ENCODE measurements around the gene BRSK1. TPM values are rescaled to one million over a fixed set of nuclear protein-coding genes. Genes with fewer than 3 reads are reported as not detected.

The BRSK1 gene
- total RNA-seq, 2 experiments from 2014 or later = 5.6 to 5.7 TPM

GRCh38 chr19:55336101-55336500, 52.3 kb downstream of the BRSK1 start:
- H3K9me3 Mint-ChIP-seq = no peaks in the 10 kb centered on the region
- CTCF ChIA-PET = no interaction called here

GRCh38 chr19:55339105-55339888, 55.5 kb downstream of the BRSK1 start, which contains the start of gene KMT5C:
TSS of gene KMT5C (plus strand) at chr19:55339876. CDS start at chr19:55341937, 2,061 bp downstream.
- Mint-ChIP-seq H3K36me3 (ENCODE audit: low read depth) (peaks cover 6% of the 10 kb centered on the region), H3K4me1 (peaks cover 19% of the 10 kb centered on the region), H3K4me3 (peak within 1 kb of the TSS; percentile 90), H3K9me3 (no peaks in the 10 kb centered on the region), H3K27me3 (peaks cover 12% of the 10 kb centered on the region), H3K27ac (peak within 1 kb of the TSS; percentile 91)
- POLR2A ChIA-PET = interaction anchor here (0.5 to 2.3 kb wide), 27 partner anchors 10 to 316 kb away, joined by 3 to 38 read pairs (median 5); partner anchors contain the start of genes FIZ1, HSPBP1, NAT14 and PPP6R1
- CTCF ChIA-PET = interaction anchor here (0.5 to 3.7 kb wide), 20 partner anchors 14 to 1129 kb away, joined by 3 to 38 read pairs (median 4); partner anchors contain the start of genes FIZ1, ISOC2, PPP1R12C and PPP6R1
- DNase-seq = peak; percentile 100

More at GRCh38 chr19:55336101-55336500, 52.3 kb downstream of the BRSK1 start:
- Mint-ChIP-seq H3K36me3 (ENCODE audit: low read depth) (no peaks in the 10 kb centered on the region), H3K4me3 (no peak overlapping the region), H3K4me1 (peaks cover 14% of the 10 kb centered on the region), H3K27ac (no peak overlapping the region), H3K27me3 (peaks cover 18% of the 10 kb centered on the region)
- POLR2A ChIA-PET = interaction anchor here (0.6 kb wide), 1 partner anchor 9 kb away, joined by 3 read pairs; no protein-coding TSS in a partner anchor
- DNase-seq = no peak

GRCh38 chr19:55339889-55340783, 56.3 kb downstream of the BRSK1 start:
- no peak for DNase-seq
- ChIA-PET POLR2A (interaction anchor here (0.5 to 2.3 kb wide), 21 partner anchors 9 to 315 kb away, joined by 3 to 38 read pairs (median 8); partner anchors contain the start of genes FIZ1, HSPBP1, NAT14 and PPP6R1), CTCF (interaction anchor here (0.6 to 3.7 kb wide), 18 partner anchors 15 to 1130 kb away, joined by 3 to 38 read pairs (median 4); partner anchors contain the start of genes FIZ1, ISOC2, PPP1R12C and TMEM150B)
- H3K4me3 Mint-ChIP-seq = peak overlapping the region; percentile 90
- H3K4me1 Mint-ChIP-seq = peaks cover 19% of the 10 kb centered on the region
- peak overlapping the region; percentile 91 for H3K27ac Mint-ChIP-seq
- H3K9me3 Mint-ChIP-seq = no peaks in the 10 kb centered on the region
- H3K36me3 Mint-ChIP-seq (ENCODE audit: low read depth) = peaks cover 6% of the 10 kb centered on the region
- H3K27me3 Mint-ChIP-seq = peaks cover 12% of the 10 kb centered on the region

GRCh38 chr19:55340784-55341147, 57.0 kb downstream of the BRSK1 start:
- peaks cover 6% of the 10 kb centered on the region for H3K36me3 Mint-ChIP-seq (ENCODE audit: low read depth)
- DNase-seq = peak; percentile 34
- H3K27me3 Mint-ChIP-seq = peaks cover 12% of the 10 kb centered on the region
- POLR2A ChIA-PET = no interaction called here
- no peaks in the 10 kb centered on the region for H3K9me3 Mint-ChIP-seq
- H3K4me3 Mint-ChIP-seq = peak overlapping the region; percentile 83
- H3K27ac Mint-ChIP-seq = peak overlapping the region; percentile 82
- CTCF ChIA-PET = interaction anchor here (1.3 kb wide), 1 partner anchor 39 kb away, joined by 5 read pairs; no protein-coding TSS in a partner anchor
- H3K4me1 Mint-ChIP-seq = peaks cover 19% of the 10 kb centered on the region

GRCh38 chr19:55341171-55341588, 57.4 kb downstream of the BRSK1 start:
- H3K4me3 Mint-ChIP-seq = peak overlapping the region; percentile 83

GRCh38 chr19:55341595-55342531, 58.1 kb downstream of the BRSK1 start:
- ChIA-PET POLR2A (no interaction called here), CTCF (interaction anchor here (1.3 kb wide), 1 partner anchor 40 kb away, joined by 5 read pairs; no protein-coding TSS in a partner anchor)
- Mint-ChIP-seq H3K36me3 (ENCODE audit: low read depth) (peaks cover 6% of the 10 kb centered on the region), H3K27ac (peak overlapping the region; percentile 52), H3K4me1 (peaks cover 19% of the 10 kb centered on the region), H3K27me3 (peaks cover 4% of the 10 kb centered on the region), H3K4me3 (peak overlapping the region; percentile 69), H3K9me3 (no peaks in the 10 kb centered on the region)
- DNase-seq = no peak

More at GRCh38 chr19:55341171-55341588, 57.4 kb downstream of the BRSK1 start:
- H3K9me3 Mint-ChIP-seq = no peaks in the 10 kb centered on the region
- ChIA-PET POLR2A (no interaction called here), CTCF (interaction anchor here (1.3 kb wide), 1 partner anchor 39 kb away, joined by 5 read pairs; no protein-coding TSS in a partner anchor)
- peaks cover 6% of the 10 kb centered on the region for H3K36me3 Mint-ChIP-seq (ENCODE audit: low read depth)
- H3K4me1 Mint-ChIP-seq = peaks cover 19% of the 10 kb centered on the region
- H3K27ac Mint-ChIP-seq = peak overlapping the region; percentile 82
- DNase-seq = peak; percentile 68
- peaks cover 10% of the 10 kb centered on the region for H3K27me3 Mint-ChIP-seq

- Mint-ChIP-seq H3K4me3 (no peak overlapping the region), H3K36me3 (ENCODE audit: low read depth) (peaks cover 8% of the 10 kb centered on the region), H3K27me3 (no peaks in the 10 kb centered on the region), H3K4me1 (peaks cover 12% of the 10 kb centered on the region), H3K27ac (no peak overlapping the region), H3K9me3 (no peaks in the 10 kb centered on the region)
- no peak for DNase-seq
- POLR2A ChIA-PET = no interaction called here
- CTCF ChIA-PET = no interaction called here
These were observed 60.6 kb downstream of the BRSK1 start for GRCh38 chr19:55344444-55344843.

- CTCF ChIA-PET = no interaction called here
- DNase-seq = no peak
- Mint-ChIP-seq H3K4me1 (peaks cover 10% of the 10 kb centered on the region), H3K9me3 (no peaks in the 10 kb centered on the region), H3K27ac (no peak overlapping the region), H3K27me3 (no peaks in the 10 kb centered on the region), H3K36me3 (ENCODE audit: low read depth) (peaks cover 8% of the 10 kb centered on the region), H3K4me3 (no peak overlapping the region)
- POLR2A ChIA-PET = interaction anchor here (1.1 kb wide), 1 partner anchor 63 kb away, joined by 3 read pairs; the partner anchor contains the start of gene UBE2S
These were observed 61.5 kb downstream of the BRSK1 start for GRCh38 chr19:55345101-55345817.

GRCh38 chr19:55345818-55346724, 62.3 kb downstream of the BRSK1 start:
- Mint-ChIP-seq H3K36me3 (ENCODE audit: low read depth) (peaks cover 8% of the 10 kb centered on the region), H3K27me3 (peaks cover 2% of the 10 kb centered on the region), H3K4me1 (peaks cover 10% of the 10 kb centered on the region), H3K27ac (no peak overlapping the region), H3K9me3 (no peaks in the 10 kb centered on the region), H3K4me3 (no peak overlapping the region)
- ChIA-PET CTCF (no interaction called here), POLR2A (interaction anchor here (1.1 kb wide), 1 partner anchor 62 kb away, joined by 3 read pairs; the partner anchor contains the start of gene UBE2S)
- no peak for DNase-seq

GRCh38 chr19:55346725-55347441, 63.1 kb downstream of the BRSK1 start:
- ChIA-PET CTCF (no interaction called here), POLR2A (interaction anchor here (3.7 kb wide), 1 partner anchor 8 kb away, joined by 25 read pairs; the partner anchor contains the start of gene KMT5C)

More at GRCh38 chr19:55346725-55347441, 63.1 kb downstream of the BRSK1 start:
- H3K4me1 Mint-ChIP-seq = peaks cover 13% of the 10 kb centered on the region
- DNase-seq = no peak
- peaks cover 6% of the 10 kb centered on the region for H3K36me3 Mint-ChIP-seq (ENCODE audit: low read depth)
- no peak overlapping the region for H3K27ac Mint-ChIP-seq
- no peaks in the 10 kb centered on the region for H3K9me3 Mint-ChIP-seq
- no peak overlapping the region for H3K4me3 Mint-ChIP-seq
- H3K27me3 Mint-ChIP-seq = peaks cover 10% of the 10 kb centered on the region

Data from activated CD4-positive, alpha-beta memory T cell treated with anti-CD3 and anti-CD28 coated beads, Interleukin-2, amount 10 ng/mL, durations not matched to agents 7 days and 5 days (primary cell).